ENCODE data around the gene RRP15.

DNA sequence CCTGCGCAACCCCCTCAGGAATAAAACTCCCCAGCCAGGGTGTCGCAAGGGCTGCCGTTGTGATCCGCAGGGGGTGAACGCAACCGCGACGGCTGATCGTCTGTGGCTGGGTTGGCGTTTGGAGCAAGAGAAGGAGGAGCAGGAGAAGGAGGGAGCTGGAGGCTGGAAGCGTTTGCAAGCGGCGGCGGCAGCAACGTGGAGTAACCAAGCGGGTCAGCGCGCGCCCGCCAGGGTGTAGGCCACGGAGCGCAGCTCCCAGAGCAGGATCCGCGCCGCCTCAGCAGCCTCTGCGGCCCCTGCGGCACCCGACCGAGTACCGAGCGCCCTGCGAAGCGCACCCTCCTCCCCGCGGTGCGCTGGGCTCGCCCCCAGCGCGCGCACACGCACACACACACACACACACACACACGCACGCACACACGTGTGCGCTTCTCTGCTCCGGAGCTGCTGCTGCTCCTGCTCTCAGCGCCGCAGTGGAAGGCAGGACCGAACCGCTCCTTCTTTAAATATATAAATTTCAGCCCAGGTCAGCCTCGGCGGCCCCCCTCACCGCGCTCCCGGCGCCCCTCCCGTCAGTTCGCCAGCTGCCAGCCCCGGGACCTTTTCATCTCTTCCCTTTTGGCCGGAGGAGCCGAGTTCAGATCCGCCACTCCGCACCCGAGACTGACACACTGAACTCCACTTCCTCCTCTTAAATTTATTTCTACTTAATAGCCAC lies 60.7 kb downstream of the RRP15 start:
- TF ChIP-seq CTCF (IDR thresholded peaks at IDR 0.05; ENCODE audit: low read depth, low read length) (no peak), MAX (IDR thresholded peaks at IDR 0.05; ENCODE audit: low read depth, low read length) (no peak; the same call in 1 of the 2 replicates), POLR2A (IDR thresholded peaks at IDR 0.05; ENCODE audit: extremely low read depth, insufficient read length) (no peak)

All from NB4 (cell line).